GM20431 (cell line): Measurements from ENCODE around the gene DNMBP.
"Not testable (repeated sequence)": the region's sequence is repeated elsewhere in the genome, so short reads cannot be mapped to it uniquely, and the experiment has no call there.

Source experiments
- in situ Hi-C: fragments of 300-500 bp; cut with MseI, MboI; formaldehyde crosslinking; loops from one replicate; pipeline ENCODE4 v1.15.0; 2020; ENCODE audit warnings: low sequenced_read_pairs; ENCODE audit not compliant: unreplicated experiment

DNMBP gene

DNA sequence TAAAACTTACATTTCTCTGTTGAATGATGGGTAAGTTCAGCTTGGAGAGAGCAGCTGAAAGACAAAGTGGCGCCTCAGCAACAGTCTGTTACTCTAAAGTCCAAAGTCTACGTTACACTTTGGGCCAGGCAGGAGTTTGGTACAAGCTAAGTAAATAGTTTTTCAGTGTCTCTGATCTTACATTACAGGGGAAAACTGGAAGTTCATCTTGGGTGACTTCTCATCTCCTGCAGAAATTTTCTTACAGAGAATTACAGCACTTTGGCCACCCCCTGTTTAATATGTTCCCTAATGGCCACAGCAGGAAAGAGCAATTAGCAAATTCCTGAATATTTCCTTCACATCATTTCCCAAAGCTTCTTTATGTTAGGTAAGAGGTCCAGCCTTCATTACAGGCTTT is 160.2 kb downstream of the DNMBP start:
- in situ Hi-C loops = no loop called here

DNA sequence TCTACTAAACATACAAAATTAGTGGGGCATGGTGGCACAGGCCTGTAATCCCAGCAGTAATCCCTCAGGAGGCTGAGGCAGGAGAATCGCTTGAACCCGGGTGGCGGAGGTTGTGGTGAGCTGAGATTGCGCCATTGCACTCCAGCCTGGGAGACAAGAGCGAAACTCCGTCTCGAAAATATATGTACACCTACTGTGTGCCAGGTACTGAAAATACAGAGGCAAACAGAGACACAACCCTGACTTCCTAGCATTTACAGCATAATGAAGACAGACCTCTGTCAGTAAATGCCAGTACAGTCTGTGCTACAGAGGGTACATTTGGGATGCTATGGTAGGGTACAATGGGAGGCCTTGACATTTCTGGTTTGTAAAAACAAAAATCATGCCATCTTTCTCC is 160.7 kb downstream of the DNMBP start:
- in situ Hi-C loops = no loop called here

DNA sequence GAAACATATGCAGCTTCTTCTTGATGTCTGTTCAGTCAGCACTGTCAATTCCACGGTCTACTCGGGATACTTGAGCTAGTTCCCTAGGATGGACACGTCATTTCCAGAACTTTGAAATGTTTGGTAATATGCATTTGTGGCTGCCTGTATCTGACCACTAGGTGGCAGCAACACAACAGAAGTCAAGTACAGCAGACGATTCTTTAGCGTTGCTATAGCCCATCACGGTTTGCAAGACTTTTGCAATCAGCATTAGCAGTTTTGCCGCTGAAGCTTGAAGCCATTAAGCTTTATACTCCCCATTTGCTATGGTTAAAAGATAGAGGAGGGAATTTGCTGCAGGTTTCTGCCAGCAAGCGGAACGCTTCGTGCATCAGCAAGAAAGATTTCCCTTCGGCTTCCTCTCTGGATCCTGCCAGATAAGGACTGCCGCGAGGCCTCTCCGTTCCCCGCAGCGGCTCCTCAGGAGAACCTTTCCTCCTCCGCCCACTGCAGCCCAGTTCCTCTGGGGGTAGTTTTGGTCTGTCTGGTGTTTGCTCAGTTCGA is 163.8 kb downstream of the DNMBP start:
- in situ Hi-C loops = no loop called here

DNA sequence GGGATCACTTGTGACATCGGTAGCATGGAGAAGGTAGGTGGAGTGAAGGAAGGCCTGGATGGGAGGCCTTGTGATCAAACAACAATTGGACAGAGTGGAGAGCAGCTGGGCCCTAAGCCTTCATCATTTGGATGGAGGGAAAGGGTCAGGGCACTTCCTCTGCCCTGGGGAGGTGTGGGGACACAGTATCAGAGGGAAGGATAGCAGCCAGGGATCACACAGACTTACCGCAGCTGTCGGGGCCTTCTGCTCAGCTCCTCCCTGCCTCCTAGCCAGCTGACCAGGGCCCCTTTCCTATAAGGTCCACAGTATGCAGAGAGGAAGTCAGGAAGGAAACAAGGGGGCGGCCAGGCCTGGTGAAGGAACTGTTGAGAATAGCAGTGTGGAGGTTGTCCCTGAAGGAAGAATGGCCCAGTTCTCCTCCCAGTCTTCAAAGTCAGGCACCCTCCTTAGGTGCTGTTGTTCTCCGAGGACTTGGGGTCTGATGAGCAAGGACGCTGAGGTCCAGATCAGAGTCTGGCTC is 165.3 kb downstream of the DNMBP start:
- in situ Hi-C loops = no loop called here

DNA sequence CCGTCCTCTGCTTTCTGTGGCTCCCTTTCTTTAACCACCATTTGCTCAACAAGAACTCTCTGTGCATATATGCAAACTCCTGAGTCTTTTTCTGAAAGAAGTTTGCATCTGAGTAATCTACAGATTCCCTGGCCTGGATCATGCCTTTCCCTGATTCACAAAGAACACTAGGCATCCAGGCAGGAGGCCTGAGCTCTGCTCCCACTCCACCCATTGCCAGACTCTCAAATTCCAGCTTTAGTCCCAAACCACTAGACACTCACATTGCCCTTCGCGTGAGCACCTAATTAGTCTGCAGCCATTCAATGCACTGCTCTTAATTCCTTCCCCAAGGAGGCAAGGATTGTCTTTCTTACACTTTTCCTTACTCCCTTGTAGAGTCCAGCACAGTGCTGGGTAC is 166.4 kb downstream of the DNMBP start:
- in situ Hi-C loops = no loop called here

DNA sequence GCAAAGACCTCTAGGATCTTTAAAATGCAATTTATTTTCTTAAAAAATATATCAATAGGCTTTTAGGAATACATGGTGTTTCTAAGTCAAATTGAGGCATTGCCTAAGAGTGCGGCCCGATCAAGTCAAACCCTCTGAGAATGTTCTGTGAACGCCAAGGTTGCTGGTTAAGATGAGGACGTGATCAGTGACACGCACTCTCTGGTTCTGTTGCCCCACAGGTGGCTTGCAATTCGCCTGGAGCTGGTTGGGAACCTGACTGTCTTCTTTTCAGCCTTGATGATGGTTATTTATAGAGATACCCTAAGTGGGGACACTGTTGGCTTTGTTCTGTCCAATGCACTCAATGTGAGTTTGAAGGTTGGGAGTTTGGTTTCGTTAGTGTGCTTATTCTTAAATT is 168.0 kb downstream of the DNMBP start:
- in situ Hi-C loops = no loop called here

DNA sequence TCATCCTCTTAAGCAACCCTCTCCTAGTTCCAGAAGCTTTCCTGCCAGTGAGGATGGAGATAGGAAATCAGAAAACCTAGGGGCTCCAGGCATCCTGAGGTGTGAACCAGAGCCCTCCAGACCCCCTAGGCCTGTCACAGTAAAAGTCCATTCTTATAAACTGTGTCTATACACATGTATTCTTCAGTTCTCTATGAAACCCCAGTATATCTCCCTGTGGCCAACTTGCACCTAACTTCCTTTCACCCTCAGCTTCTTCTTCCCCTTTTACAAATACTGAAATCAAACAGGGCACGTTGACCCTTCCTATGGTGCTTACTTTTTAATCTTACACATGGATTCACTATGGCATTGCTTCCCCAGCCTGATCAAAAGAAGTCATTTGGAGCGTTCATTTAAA is 168.9 kb downstream of the DNMBP start:
- in situ Hi-C loops = not testable (repeated sequence)

DNA sequence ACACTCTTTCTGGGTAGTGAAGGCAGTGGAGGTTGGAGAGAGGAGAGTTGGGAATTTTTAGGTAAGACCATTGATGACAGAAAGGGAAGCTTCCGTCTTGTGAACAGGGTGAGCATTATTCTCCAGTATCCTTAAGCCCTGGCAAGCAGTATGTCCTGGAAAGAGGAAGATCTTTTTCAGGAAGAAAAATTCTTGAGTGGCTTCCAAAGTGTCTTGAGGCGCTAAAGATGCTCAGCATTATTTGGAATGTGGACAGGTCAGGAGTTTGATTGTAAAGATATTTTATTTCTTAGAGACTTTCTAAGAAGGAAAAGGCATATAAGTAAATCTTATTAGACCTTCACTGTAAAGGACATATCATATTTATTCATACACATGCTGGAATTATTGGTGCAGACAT is 173.0 kb downstream of the DNMBP start:
- in situ Hi-C loops = no loop called here

DNA sequence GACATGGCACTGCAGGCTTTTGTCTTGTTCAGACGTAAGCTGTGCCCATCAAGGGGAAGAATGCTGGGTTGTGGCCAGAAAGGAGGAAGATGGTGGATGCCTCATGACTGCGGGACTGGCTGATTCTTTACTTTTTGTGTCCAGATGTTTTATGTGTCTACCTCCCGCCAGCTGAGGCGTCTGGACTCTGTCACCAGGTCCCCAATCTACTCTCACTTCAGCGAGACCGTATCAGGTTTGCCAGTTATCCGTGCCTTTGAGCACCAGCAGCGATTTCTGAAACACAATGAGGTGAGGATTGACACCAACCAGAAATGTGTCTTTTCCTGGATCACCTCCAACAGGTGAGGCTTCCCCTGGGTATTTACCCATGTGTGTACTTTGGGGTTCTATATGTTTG is 173.8 kb downstream of the DNMBP start:
- in situ Hi-C loops = no loop called here

DNA sequence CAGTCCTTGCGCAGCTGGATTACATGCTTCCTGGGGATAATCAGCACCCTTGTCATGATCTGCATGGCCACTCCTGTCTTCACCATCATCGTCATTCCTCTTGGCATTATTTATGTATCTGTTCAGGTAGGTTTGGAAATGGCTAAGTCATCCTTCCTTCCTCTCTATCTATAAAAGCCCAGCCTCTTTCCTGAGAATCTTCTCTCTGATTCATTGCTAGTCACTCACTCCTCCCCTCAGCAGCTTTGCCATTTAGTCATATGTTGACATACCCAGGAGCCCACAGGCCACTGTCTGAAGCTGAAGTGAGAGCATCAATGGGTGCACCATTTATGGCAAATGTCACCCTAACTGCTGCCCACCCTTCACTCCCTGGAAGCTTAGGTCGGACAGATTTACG is 175.3 kb downstream of the DNMBP start:
- in situ Hi-C loops = no loop called here

DNA sequence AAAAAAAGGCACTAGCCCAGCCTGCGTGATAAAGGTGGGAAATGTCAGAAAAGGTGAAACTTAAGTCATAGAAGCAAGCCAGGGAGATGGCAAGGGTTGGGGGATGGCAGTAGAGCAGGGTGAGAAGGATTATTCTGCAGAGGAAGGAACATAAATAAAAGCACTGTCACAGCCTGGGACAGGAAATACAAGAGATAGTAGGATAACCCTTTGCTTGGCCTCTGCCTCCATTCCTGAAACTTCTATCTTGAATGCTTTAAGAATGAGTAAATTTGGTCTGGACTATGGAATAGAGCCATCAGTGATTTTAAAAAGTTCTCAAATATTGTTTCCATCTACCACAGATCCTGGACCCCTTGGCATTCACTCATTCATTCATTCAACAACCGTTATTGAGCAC is 177.3 kb downstream of the DNMBP start:
- in situ Hi-C loops = no loop called here

DNA sequence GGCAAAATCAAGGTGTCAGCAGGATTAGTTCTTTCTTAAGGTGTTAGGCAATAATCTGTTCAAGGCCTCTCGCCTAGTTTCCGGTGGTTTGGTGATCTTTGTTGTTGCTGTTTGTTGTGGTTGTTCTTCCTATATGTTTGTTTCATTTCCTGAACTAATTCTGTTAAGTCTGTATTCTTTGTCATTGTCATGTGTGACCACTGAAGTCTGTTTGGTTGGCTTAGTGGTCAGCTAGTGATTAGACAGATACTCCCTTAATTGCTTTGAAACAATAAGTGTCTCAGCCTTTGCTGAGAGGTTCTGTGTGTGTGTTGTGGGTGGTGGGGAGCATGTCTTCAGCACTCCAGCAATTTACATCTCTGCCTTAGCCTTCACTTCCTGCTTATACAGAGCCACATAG is 181.3 kb downstream of the DNMBP start:
- in situ Hi-C loops = no loop called here

DNA sequence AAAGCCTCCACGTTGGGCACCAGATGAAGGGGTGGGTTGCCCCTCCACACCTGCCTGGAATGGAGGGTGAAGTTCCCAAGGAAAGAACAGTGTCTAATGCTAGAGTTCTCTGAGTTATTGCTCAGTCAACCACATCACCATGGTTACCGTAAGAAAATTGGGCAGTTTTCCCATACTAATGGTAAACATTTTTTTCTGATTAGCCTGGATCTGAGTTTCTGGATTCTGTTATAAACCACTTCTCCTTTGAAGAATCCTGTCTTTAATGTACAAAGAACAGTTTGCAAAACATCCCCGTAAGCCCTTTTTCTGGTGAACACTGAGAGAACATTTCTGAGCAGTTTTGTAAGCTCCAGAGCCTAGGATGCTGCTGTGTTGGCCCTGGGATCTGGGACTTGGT is 181.8 kb downstream of the DNMBP start:
- in situ Hi-C loops = no loop called here
